Osteoblast (primary cell): ENCODE data around the gene MYO18B. TPM values are rescaled to one million over a fixed set of nuclear protein-coding genes. Genes with fewer than 3 reads are reported as not detected.

Experiments
- DNase-seq: peaks from one replicate; pipeline ENCODE4 v3.0.0; 2011; ENCODE audit warnings: low spot score, mixed read lengths; ENCODE audit not compliant: insufficient read length; ENCODE audit errors: missing footprints
- H2AFZ ChIP-seq: 2 replicates; pipeline ENCODE4 v1.6.0; 2011; ENCODE audit warnings: mild to moderate bottlenecking, low read length
- H3K27ac ChIP-seq: 2 replicates; pipeline ENCODE4 v1.5.1; 2011; ENCODE audit warnings: mild to moderate bottlenecking, low read depth, low read length, moderate library complexity
- H3K27me3 ChIP-seq: 2 replicates; pipeline ENCODE4 v1.6.0; 2012; ENCODE audit warnings: mild to moderate bottlenecking, control low read depth, inconsistent platforms, low read length, moderate library complexity; ENCODE audit not compliant: insufficient read depth
- H3K36me3 ChIP-seq: 2 replicates; pipeline ENCODE4 v1.5.1; 2011; ENCODE audit warnings: mild to moderate bottlenecking, low read length, control low read depth, moderate library complexity; ENCODE audit not compliant: insufficient read depth
- H3K4me1 ChIP-seq: 2 replicates; pipeline ENCODE4 v1.5.1; 2011; ENCODE audit warnings: mild to moderate bottlenecking, low read length, control low read depth, moderate library complexity; ENCODE audit not compliant: insufficient read depth
- H3K4me2 ChIP-seq: 2 replicates; pipeline ENCODE4 v1.6.0; 2011; ENCODE audit warnings: mild to moderate bottlenecking, low read length; ENCODE audit not compliant: insufficient read depth
- H3K4me3 ChIP-seq: fragments of 200-600 bp; sonication (generic); 3 replicates; pipeline ENCODE4 v1.5.1; 2012; ENCODE audit warnings: mild to moderate bottlenecking, low read length, inconsistent platforms; ENCODE audit not compliant: insufficient read depth
- H3K79me2 ChIP-seq: 2 replicates; pipeline ENCODE4 v1.6.0; 2012; ENCODE audit warnings: mild to moderate bottlenecking, low read length, control low read depth, inconsistent platforms; ENCODE audit not compliant: insufficient read depth
- H3K9me3 ChIP-seq: 2 replicates; pipeline ENCODE4 v1.5.1; 2011; ENCODE audit warnings: low read depth, low read length, control low read depth
- H4K20me1 ChIP-seq: 2 replicates; pipeline ENCODE4 v1.6.0; 2012; ENCODE audit warnings: mild to moderate bottlenecking, low read length, control low read depth; ENCODE audit not compliant: insufficient read depth
- CTCF ChIP-seq: IDR thresholded peaks from 2 replicates; pipeline ENCODE4 v1.5.1; 2011; ENCODE audit warnings: mild to moderate bottlenecking, low read depth, low read length, moderate library complexity; ENCODE audit errors: extremely low read depth
- total RNA-seq: library from RNA; depleted of rRNA; stranded (reverse); fragments of >200 nt; gene quantifications from 2 replicates; pipeline ENCODE4 v1.2.3, GENCODE V29; 2012

MYO18B gene
- total RNA-seq, 1 donor: under 0.01 TPM

GRCh38 chr22:25883482-25884033 is 141.6 kb downstream of the MYO18B start:
- no peak overlapping the region for H3K27ac ChIP-seq
- no peaks in the 10 kb centered on the region for H3K79me2 ChIP-seq
- no peaks in the 10 kb centered on the region for H3K9me3 ChIP-seq
- no peaks in the 10 kb centered on the region for H3K4me1 ChIP-seq
- H4K20me1 ChIP-seq: no peaks in the 10 kb centered on the region
- H3K36me3 ChIP-seq: no peaks in the 10 kb centered on the region
- no peak overlapping the region for H2AFZ ChIP-seq
- no peak overlapping the region for H3K4me3 ChIP-seq
- TF ChIP-seq CTCF: no peak
- no peak overlapping the region for H3K4me2 ChIP-seq
- H3K27me3 ChIP-seq: no peaks in the 10 kb centered on the region
- DNase-seq: no peak

- Histone ChIP-seq H3K4me2 (no peak overlapping the region), H3K36me3 (no peaks in the 10 kb centered on the region), H3K27me3 (no peaks in the 10 kb centered on the region), H3K4me3 (no peak overlapping the region), H3K9me3 (no peaks in the 10 kb centered on the region), H3K27ac (no peak overlapping the region), H3K79me2 (no peaks in the 10 kb centered on the region), H2AFZ (no peak overlapping the region), H4K20me1 (no peaks in the 10 kb centered on the region), H3K4me1 (no peaks in the 10 kb centered on the region)
- TF ChIP-seq CTCF: no peak
- no peak for DNase-seq
Measured at GRCh38 chr22:25884121-25884520, 142.1 kb downstream of the MYO18B start.

GRCh38 chr22:25888399-25889054 is 146.5 kb downstream of the MYO18B start:
- H3K4me1 ChIP-seq: no peaks in the 10 kb centered on the region
- TF ChIP-seq CTCF: no peak

GRCh38 chr22:25890651-25891050 is 148.7 kb downstream of the MYO18B start:
- no peak overlapping the region for H3K4me3 ChIP-seq
- H3K4me1 ChIP-seq: no peaks in the 10 kb centered on the region
- TF ChIP-seq CTCF: no peak
- no peak overlapping the region for H3K4me2 ChIP-seq
- H2AFZ ChIP-seq: no peak overlapping the region
- H3K27me3 ChIP-seq: no peaks in the 10 kb centered on the region
- no peak overlapping the region for H3K27ac ChIP-seq
- H3K79me2 ChIP-seq: no peaks in the 10 kb centered on the region
- DNase-seq: no peak
- H4K20me1 ChIP-seq: no peaks in the 10 kb centered on the region
- no peaks in the 10 kb centered on the region for H3K36me3 ChIP-seq
- H3K9me3 ChIP-seq: no peaks in the 10 kb centered on the region

More at GRCh38 chr22:25888399-25889054, 146.5 kb downstream of the MYO18B start:
- no peak overlapping the region for H2AFZ ChIP-seq
- H4K20me1 ChIP-seq: no peaks in the 10 kb centered on the region
- H3K9me3 ChIP-seq: no peaks in the 10 kb centered on the region
- H3K4me3 ChIP-seq: no peak overlapping the region
- no peaks in the 10 kb centered on the region for H3K79me2 ChIP-seq
- no peak overlapping the region for H3K27ac ChIP-seq
- DNase-seq: no peak
- H3K27me3 ChIP-seq: no peaks in the 10 kb centered on the region
- H3K4me2 ChIP-seq: no peak overlapping the region
- H3K36me3 ChIP-seq: no peaks in the 10 kb centered on the region
